Panc1 (cell line): Measurements from ENCODE around the gene OPN3.

ENCODE experiments used
- POLR2AphosphoS5 ChIP-seq: IDR thresholded peaks from 2 replicates; pipeline ENCODE4 v1.6.1; 2012; ENCODE audit warnings: mild to moderate bottlenecking, low read depth, low read length, moderate library complexity
- SIN3A ChIP-seq: IDR thresholded peaks from 2 replicates; pipeline ENCODE4 v1.6.1; 2012; ENCODE audit warnings: low read depth, mild to moderate bottlenecking, low read length, moderate library complexity, borderline replicate concordance; ENCODE audit not compliant: insufficient read depth
- TCF7L2 ChIP-seq: IDR thresholded peaks from 2 replicates; pipeline ENCODE4 v1.6.1; 2011; ENCODE audit warnings: mild to moderate bottlenecking, low read depth, low read length, inconsistent platforms
- TF ChIP-seq, protein P1 (sequence below): fragments of 450-650 bp; IDR thresholded peaks from 2 replicates; pipeline ENCODE4 v1.5.1; 2017; ENCODE audit warnings: mild to moderate bottlenecking
- TF ChIP-seq, protein P2 (sequence below), 2 experiments: IDR thresholded peaks; 2 replicates each; pipeline ENCODE4 v1.6.1; 2011 to 2012; ENCODE audit warnings: low read depth in 2 of 2, control low read depth in 1 of 2, low read length in 1 of 2, mild to moderate bottlenecking in 1 of 2, moderate library complexity in 1 of 2; ENCODE audit not compliant: insufficient read depth in 1 of 2

DNA sequence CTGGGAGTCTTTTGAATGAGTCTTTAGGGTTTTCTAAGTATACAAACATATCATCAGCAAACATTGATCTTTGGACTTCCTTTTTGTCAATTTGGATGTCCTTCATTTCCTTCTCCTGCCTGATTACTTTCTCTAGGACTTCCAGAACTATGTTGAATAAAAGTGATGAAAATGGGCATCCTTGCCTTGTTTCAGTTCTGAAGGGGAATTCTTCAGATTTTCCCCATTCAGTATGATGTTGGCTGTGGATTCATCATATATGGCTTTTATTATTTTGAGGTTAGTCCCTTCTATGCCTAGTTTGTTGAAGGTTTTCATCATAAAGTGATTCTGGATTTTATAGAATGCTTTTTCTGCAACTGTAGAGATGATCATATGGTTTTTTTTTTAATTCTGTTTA lies 66.0 kb downstream of the OPN3 start:
- TF ChIP-seq, protein P1, sequence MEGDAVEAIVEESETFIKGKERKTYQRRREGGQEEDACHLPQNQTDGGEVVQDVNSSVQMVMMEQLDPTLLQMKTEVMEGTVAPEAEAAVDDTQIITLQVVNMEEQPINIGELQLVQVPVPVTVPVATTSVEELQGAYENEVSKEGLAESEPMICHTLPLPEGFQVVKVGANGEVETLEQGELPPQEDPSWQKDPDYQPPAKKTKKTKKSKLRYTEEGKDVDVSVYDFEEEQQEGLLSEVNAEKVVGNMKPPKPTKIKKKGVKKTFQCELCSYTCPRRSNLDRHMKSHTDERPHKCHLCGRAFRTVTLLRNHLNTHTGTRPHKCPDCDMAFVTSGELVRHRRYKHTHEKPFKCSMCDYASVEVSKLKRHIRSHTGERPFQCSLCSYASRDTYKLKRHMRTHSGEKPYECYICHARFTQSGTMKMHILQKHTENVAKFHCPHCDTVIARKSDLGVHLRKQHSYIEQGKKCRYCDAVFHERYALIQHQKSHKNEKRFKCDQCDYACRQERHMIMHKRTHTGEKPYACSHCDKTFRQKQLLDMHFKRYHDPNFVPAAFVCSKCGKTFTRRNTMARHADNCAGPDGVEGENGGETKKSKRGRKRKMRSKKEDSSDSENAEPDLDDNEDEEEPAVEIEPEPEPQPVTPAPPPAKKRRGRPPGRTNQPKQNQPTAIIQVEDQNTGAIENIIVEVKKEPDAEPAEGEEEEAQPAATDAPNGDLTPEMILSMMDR, result no peak
- no peak for TF ChIP-seq POLR2AphosphoS5
- TF ChIP-seq TCF7L2, result no peak
- TF ChIP-seq, protein P2, sequence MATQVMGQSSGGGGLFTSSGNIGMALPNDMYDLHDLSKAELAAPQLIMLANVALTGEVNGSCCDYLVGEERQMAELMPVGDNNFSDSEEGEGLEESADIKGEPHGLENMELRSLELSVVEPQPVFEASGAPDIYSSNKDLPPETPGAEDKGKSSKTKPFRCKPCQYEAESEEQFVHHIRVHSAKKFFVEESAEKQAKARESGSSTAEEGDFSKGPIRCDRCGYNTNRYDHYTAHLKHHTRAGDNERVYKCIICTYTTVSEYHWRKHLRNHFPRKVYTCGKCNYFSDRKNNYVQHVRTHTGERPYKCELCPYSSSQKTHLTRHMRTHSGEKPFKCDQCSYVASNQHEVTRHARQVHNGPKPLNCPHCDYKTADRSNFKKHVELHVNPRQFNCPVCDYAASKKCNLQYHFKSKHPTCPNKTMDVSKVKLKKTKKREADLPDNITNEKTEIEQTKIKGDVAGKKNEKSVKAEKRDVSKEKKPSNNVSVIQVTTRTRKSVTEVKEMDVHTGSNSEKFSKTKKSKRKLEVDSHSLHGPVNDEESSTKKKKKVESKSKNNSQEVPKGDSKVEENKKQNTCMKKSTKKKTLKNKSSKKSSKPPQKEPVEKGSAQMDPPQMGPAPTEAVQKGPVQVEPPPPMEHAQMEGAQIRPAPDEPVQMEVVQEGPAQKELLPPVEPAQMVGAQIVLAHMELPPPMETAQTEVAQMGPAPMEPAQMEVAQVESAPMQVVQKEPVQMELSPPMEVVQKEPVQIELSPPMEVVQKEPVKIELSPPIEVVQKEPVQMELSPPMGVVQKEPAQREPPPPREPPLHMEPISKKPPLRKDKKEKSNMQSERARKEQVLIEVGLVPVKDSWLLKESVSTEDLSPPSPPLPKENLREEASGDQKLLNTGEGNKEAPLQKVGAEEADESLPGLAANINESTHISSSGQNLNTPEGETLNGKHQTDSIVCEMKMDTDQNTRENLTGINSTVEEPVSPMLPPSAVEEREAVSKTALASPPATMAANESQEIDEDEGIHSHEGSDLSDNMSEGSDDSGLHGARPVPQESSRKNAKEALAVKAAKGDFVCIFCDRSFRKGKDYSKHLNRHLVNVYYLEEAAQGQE (IDR thresholded peaks at IDR 0.05; ENCODE audit: insufficient read depth in 1 of 2, low read depth in 2 of 2, low read length in 1 of 2), result no peak
- no peak for TF ChIP-seq SIN3A
